NCI-H2171 (cell line): ENCODE results near the gene SCRN1.

ENCODE experiments used
- DNase-seq: peaks from one replicate; lab custom pipeline; 2025; lab: John Stamatoyannopoulos, UW

SCRN1 gene

GRCh38 chr7:29989257-29989995 lies at the start of gene SCRN1:
TSS of gene SCRN1 (minus strand) at chr7:29989801. CDS start at chr7:29969067, 20,734 bp downstream.
- peak; percentile 60 for DNase-seq

- DNase-seq: no peak
Observed at GRCh38 chr7:30038196-30038980, 48.8 kb upstream of the SCRN1 start.

GRCh38 chr7:30036220-30036619 lies 46.6 kb upstream of the SCRN1 start:
- DNase-seq: no peak

- no peak for DNase-seq
Observed at GRCh38 chr7:30034501-30034900, 44.9 kb upstream of the SCRN1 start.

GRCh38 chr7:30032310-30033125 lies 42.9 kb upstream of the SCRN1 start:
- no peak for DNase-seq

- no peak for DNase-seq
Observed at GRCh38 chr7:30029696-30030095, 40.1 kb upstream of the SCRN1 start.

GRCh38 chr7:30028749-30029635 lies 39.4 kb upstream of the SCRN1 start:
- peak; percentile 4 for DNase-seq

- DNase-seq: peak; percentile 88
Observed at GRCh38 chr7:30028216-30028748, 38.7 kb upstream of the SCRN1 start, which contains the start of gene PLEKHA8. TSS of gene PLEKHA8 (plus strand) at chr7:30028412. CDS start at chr7:30028763, 351 bp downstream.

GRCh38 chr7:30027740-30028215 lies 38.2 kb upstream of the SCRN1 start:
- no peak for DNase-seq

- no peak for DNase-seq
Observed at GRCh38 chr7:30027065-30027456, 37.5 kb upstream of the SCRN1 start.

- peak; percentile 97 for DNase-seq
Observed at GRCh38 chr7:30026229-30027064, 36.8 kb upstream of the SCRN1 start, which contains the start of gene FKBP14. TSS of gene FKBP14 (minus strand) at chr7:30026702. CDS start at chr7:30026508, 194 bp downstream.

GRCh38 chr7:30023524-30023923 lies 33.9 kb upstream of the SCRN1 start:
- no peak for DNase-seq

GRCh38 chr7:30022991-30023390 lies 33.4 kb upstream of the SCRN1 start:
- no peak for DNase-seq

GRCh38 chr7:30020535-30020934 lies 30.9 kb upstream of the SCRN1 start:
- DNase-seq: no peak

- DNase-seq: no peak
Observed at GRCh38 chr7:30019960-30020359, 30.4 kb upstream of the SCRN1 start.

GRCh38 chr7:30019387-30019786 lies 29.8 kb upstream of the SCRN1 start:
- DNase-seq: no peak

GRCh38 chr7:30018451-30018850 lies 28.9 kb upstream of the SCRN1 start:
- no peak for DNase-seq

- no peak for DNase-seq
Observed at GRCh38 chr7:30012757-30013156, 23.2 kb upstream of the SCRN1 start.

- DNase-seq: no peak
Observed at GRCh38 chr7:30010021-30010420, 20.4 kb upstream of the SCRN1 start.

- DNase-seq: no peak
Observed at GRCh38 chr7:30005464-30005863, 15.9 kb upstream of the SCRN1 start.
